ENCODE measurements around the gene ROBO2.

The ROBO2 gene

GRCh38 chr3:77256584-77257503 is 216.9 kb downstream of the ROBO2 start:
- no peak for DNase-seq (ENCODE audit: low read depth in 2 of 2)

GRCh38 chr3:77259694-77260093 is 219.8 kb downstream of the ROBO2 start:
- DNase-seq (ENCODE audit: low read depth in 2 of 2): no peak

DNA sequence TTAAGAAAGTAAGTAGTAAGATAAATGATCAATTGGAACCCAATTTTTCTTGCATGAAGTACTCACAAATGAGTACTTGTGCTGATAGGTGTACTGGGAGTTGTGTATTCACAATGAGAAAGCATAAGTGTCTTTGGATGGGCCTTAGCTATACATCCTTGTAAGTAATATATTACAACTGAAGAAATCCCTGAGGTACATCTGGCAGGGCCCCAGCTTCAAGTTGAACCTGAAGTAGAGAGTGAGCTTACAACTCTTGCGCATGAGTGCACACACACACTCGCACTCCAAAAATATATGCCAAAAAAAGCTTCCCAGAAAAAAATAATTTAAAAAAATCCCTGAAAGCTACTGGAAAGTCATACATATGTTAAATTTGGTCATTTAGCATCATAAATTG is 222.5 kb downstream of the ROBO2 start:
- DNase-seq (ENCODE audit: low read depth in 2 of 2): no peak

- no peak for DNase-seq (ENCODE audit: low read depth in 2 of 2)
These were observed 227.7 kb downstream of the ROBO2 start for GRCh38 chr3:77267589-77267988.

GRCh38 chr3:77271306-77271705 is 231.4 kb downstream of the ROBO2 start:
- DNase-seq (ENCODE audit: low read depth in 2 of 2): no peak

DNA sequence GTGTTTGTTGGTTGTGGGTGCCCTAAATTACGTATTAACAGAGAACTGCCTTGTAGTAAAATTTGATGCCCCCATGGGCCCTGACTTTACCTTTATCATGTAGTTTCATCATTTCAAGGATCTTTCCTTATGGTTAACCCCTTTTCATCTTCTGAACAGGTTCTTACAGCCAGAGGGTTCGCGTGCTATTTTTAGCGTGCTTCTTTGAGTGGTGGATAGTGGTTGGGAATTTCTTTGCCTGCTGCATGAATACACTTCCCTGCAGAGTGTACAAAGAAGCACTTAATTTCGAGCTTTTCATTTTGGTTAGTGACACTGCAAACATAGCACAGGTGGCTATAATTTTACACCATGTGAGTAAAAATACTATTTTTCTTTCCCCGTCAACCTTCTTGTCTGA is 231.8 kb downstream of the ROBO2 start:
- no peak for DNase-seq (ENCODE audit: low read depth in 2 of 2)

GRCh38 chr3:77279276-77279675 is 239.4 kb downstream of the ROBO2 start:
- no peak for DNase-seq (ENCODE audit: low read depth in 2 of 2)

DNA sequence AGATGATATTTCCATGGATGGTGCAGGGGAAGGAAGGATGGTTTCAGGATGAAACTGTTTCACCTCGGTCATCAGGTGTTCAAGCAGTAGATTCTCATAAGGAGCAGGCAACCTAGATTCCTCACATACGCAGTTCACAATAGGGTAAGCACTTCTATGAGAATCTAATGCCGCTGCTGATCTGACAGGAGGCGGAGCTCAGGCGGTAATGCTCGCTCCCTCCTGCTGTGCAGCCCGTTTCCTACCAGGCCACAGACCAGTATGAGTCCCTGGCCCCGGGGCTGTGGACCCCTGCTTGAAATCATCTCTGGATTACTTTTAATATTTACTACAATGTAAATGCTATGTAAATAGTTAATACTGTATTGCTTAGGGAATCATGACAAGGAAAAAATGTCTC is 241.8 kb downstream of the ROBO2 start:
- no peak for DNase-seq (ENCODE audit: low read depth in 2 of 2)

GRCh38 chr3:77283108-77283507 is 243.2 kb downstream of the ROBO2 start:
- no peak for DNase-seq (ENCODE audit: low read depth in 2 of 2)

GRCh38 chr3:77288348-77288747 is 248.4 kb downstream of the ROBO2 start:
- DNase-seq (ENCODE audit: low read depth in 2 of 2): no peak

- DNase-seq (ENCODE audit: low read depth in 2 of 2): no peak
These were observed 256.6 kb downstream of the ROBO2 start for GRCh38 chr3:77296527-77296926.

DNA sequence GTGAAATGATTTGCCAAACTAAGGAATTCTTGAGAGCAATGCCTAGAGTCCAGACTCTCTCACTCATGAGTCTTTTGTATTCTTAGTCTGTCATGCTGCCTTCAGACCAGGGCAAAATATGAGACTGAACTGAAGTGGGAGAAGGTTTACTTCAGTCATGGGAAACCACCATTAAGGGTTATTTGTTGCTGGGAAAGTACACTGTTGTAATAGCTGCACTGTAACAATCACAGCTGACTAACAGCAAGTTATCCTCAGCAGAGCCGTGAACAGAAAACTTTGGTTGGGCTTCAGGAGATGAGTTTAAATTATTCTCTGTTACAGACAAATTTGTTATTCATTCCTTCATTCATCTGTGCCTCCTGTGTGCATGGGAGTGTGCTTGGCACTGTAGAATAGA is 258.5 kb downstream of the ROBO2 start:
- DNase-seq (ENCODE audit: low read depth in 2 of 2): no peak

DNA sequence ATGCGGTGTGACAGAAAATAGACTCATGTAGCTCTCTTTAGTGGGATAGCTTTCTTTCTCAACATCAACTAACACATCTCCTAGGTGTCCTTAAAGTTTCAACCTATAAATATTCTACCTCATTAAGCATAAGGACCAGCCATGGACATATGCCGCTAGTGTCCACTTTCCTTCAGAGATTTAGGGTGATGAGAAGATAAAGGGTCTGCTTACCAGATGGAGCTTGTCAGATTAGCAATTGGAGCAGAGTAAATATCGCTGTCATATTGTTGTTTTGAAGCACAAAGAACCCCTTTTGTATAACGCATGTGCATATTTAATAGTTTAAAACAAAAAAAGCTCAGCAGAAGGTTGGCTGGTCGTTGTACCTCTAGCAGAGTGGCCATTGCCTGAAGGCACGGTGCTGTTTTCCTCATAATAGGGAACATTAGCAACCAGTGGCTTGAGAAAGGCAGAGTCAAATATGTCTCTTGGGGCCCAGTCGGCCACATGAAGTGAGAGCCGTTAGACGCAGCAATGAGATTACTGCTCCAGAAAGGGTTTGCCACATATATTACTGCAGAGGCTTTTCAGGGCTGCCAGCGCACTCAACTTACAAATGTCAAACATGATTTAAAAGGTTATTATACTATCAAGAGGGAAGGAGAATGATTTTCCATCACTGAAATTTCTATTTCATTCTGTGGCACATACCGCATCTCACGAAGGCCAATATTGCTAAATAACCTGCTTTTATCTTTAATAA is 264.2 kb downstream of the ROBO2 start:
- no peak for DNase-seq (ENCODE audit: low read depth in 2 of 2)

DNA sequence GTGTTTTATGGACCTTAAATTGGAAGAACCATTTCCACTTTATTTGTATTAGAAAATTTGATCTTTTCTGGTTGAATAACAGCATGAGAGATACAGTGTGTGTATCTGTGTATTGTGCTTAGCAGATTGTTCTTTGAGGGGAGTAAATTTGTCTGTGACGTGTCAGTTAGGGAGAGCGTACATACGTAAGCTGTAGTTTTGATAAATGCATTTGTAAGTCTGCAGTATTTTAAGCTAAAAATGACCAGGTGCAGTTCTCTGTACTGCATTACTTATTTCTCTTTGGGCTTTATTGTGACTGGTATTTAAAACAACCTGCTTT is 264.8 kb downstream of the ROBO2 start:
- DNase-seq (ENCODE audit: low read depth in 2 of 2): no peak

GRCh38 chr3:77309460-77309859 is 269.6 kb downstream of the ROBO2 start:
- no peak for DNase-seq (ENCODE audit: low read depth in 2 of 2)

GRCh38 chr3:77313843-77314242 is 273.9 kb downstream of the ROBO2 start:
- no peak for DNase-seq (ENCODE audit: low read depth in 2 of 2)

- no peak for DNase-seq (ENCODE audit: low read depth in 2 of 2)
These were observed 279.8 kb downstream of the ROBO2 start for GRCh38 chr3:77319711-77320110.

DNA sequence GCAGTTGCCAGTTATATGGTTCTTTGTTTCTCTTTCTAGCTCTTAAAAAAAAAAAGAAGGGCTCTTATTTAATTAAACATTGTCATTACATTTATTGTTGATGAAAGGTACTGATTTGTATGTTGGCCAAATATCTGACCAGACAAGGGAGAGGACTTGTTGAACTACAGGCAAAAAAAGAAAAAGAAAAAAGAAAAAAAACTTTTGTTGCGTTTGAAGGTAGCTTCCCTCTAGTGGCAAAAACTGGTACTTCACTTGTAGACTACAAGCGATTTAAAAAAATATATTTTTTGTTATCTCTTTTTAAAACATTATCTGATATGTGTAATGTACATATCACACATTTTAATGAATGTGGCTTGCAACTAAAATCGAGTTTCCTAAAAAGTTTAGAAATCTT is 280.6 kb downstream of the ROBO2 start:
- no peak for DNase-seq (ENCODE audit: low read depth in 2 of 2)

GRCh38 chr3:77321646-77322045 is 281.7 kb downstream of the ROBO2 start:
- DNase-seq (ENCODE audit: low read depth in 2 of 2): no peak

GRCh38 chr3:77323626-77324025 is 283.7 kb downstream of the ROBO2 start:
- DNase-seq (ENCODE audit: low read depth in 2 of 2): no peak

- no peak for DNase-seq (ENCODE audit: low read depth in 2 of 2)
These were observed 284.2 kb downstream of the ROBO2 start for GRCh38 chr3:77324105-77324504.

GRCh38 chr3:77325280-77325679 is 285.4 kb downstream of the ROBO2 start:
- DNase-seq (ENCODE audit: low read depth in 2 of 2): no peak

DNA sequence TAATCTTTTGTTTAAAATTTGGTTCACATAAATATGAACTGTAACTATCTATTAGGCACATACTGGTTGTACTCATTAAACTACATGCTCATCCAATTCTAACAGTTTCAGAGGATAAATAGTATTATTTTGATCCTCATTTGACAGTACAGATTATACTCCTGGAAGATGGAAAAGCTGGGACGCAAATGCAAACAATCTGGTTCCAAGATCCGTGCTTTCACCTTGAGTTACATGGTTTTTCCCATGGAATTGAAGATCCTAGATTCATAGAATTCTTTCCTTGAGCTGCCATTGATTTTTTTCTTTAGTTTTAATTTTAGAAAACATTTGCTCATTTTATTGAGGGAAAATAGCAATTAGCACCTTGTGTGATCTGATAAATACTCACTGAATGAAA is 285.8 kb downstream of the ROBO2 start:
- DNase-seq (ENCODE audit: low read depth in 2 of 2): no peak

Measured in stimulated activated CD8-positive, alpha-beta memory T cell treated with anti-CD3 and anti-CD28 coated beads, Interleukin-2, amount 100 ng/mL, for 48 hours (primary cell).